Vagina (tissue), 2 donors: ENCODE data around the gene DHTKD1. TPM values are rescaled to one million over a fixed set of nuclear protein-coding genes. Genes with fewer than 3 reads are reported as not detected.
"Not testable (repeated sequence)": the region's sequence is repeated elsewhere in the genome, so short reads cannot be mapped to it uniquely, and the experiment has no call there.

Experiments used
- DNase-seq, 2 donors: peaks; one replicate each; pipeline ENCODE4 v3.0.0-alpha.2; 2017; ENCODE audit errors: extremely low spot score in 2 of 2
- H3K27ac ChIP-seq: fragments of 200-600 bp; sonication (generic); one replicate; pipeline ENCODE4 v1.5.1; 2019
- H3K27me3 ChIP-seq: fragments of 200-600 bp; sonication (generic); one replicate; pipeline ENCODE4 v1.5.1; 2019
- H3K36me3 ChIP-seq, 2 donors: fragments of 200-600 bp; sonication (generic); one replicate each; pipeline ENCODE4 v1.5.1; 2017 to 2019
- H3K4me1 ChIP-seq: fragments of 200-600 bp; sonication (generic); one replicate; pipeline ENCODE4 v1.5.1; 2019
- H3K4me3 ChIP-seq, 2 donors: fragments of 200-600 bp; sonication (generic); 1 replicate in 1 of 2; 2 replicates in 1 of 2; pipeline ENCODE4 v1.5.1; 2016 to 2019
- H3K9me3 ChIP-seq: fragments of 200-600 bp; sonication (generic); one replicate; pipeline ENCODE4 v1.5.1; 2019
- POLR2A ChIP-seq, 2 donors: fragments of 450-650 bp; IDR thresholded peaks; one replicate each; pipeline ENCODE4 v1.6.1; 2017; ENCODE audit warnings: antibody characterized with exemption in 2 of 2, mild to moderate bottlenecking in 2 of 2, moderate library complexity in 2 of 2
- POLR2AphosphoS5 ChIP-seq, 2 donors: sonication (generic); formaldehyde crosslinking; IDR thresholded peaks; one replicate each; pipeline ENCODE4 v1.9.0; 2017; ENCODE audit warnings: antibody characterized with exemption in 2 of 2, mild to moderate bottlenecking in 2 of 2, low read depth in 1 of 2; ENCODE audit not compliant: insufficient read depth in 1 of 2
- intact Hi-C: fragments of 100-400 bp; cut with DNase I; formaldehyde crosslinking; loops from one replicate; pipeline ENCODE4 v1.15.1; 2023
- total RNA-seq: library from RNA; depleted of rRNA; stranded (reverse); fragments of >200 nt; gene quantifications from one replicate; pipeline ENCODE4 v1.2.3, GENCODE V29; 2016
- TF ChIP-seq, protein P1 (sequence below), 3 experiments: fragments of 450-650 bp in 2 of 3; fragments of 200-600 bp in 1 of 3; sonication (generic) in 1 of 3; IDR thresholded peaks; one replicate each; pipeline ENCODE4 v1.5.1; 2017 to 2019; ENCODE audit warnings: antibody characterized with exemption in 3 of 3, mild to moderate bottlenecking in 2 of 3, moderate library complexity in 2 of 3

Gene DHTKD1
- total RNA-seq, 1 donor from 2014 or later = 13.3 TPM

DNA sequence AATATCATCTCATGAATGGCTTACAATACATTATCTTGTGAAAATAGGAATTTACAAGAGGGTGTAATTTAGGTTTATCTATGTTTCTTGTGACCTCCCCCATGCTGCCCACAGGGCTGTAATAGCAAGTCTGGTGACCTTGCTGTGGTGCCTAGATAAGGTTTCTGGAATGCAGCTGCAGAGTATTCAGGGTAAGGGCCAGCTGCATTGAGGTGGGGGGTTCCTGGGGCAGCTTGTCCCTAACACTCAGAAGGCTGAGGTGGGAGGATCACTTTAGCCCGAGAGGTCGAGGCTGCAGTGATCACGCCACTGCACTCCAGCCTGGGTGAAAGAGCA is 5.3 kb upstream of the DHTKD1 start:
- H3K36me3 ChIP-seq = no peaks in the 10 kb centered on the region
- H3K4me3 ChIP-seq = no peak overlapping the region
- no peaks in the 10 kb centered on the region for H3K9me3 ChIP-seq
- H3K27ac ChIP-seq = no peak overlapping the region
- H3K27me3 ChIP-seq = no peaks in the 10 kb centered on the region
- DNase-seq = no peak
- H3K4me1 ChIP-seq = peaks cover 4% of the 10 kb centered on the region
- TF ChIP-seq POLR2AphosphoS5 (IDR thresholded peaks at IDR 0.05; ENCODE audit: insufficient read depth in 1 of 2, low read depth in 1 of 2) (no peak), POLR2A (IDR thresholded peaks at IDR 0.05) (no peak)
- TF ChIP-seq, protein P1, sequence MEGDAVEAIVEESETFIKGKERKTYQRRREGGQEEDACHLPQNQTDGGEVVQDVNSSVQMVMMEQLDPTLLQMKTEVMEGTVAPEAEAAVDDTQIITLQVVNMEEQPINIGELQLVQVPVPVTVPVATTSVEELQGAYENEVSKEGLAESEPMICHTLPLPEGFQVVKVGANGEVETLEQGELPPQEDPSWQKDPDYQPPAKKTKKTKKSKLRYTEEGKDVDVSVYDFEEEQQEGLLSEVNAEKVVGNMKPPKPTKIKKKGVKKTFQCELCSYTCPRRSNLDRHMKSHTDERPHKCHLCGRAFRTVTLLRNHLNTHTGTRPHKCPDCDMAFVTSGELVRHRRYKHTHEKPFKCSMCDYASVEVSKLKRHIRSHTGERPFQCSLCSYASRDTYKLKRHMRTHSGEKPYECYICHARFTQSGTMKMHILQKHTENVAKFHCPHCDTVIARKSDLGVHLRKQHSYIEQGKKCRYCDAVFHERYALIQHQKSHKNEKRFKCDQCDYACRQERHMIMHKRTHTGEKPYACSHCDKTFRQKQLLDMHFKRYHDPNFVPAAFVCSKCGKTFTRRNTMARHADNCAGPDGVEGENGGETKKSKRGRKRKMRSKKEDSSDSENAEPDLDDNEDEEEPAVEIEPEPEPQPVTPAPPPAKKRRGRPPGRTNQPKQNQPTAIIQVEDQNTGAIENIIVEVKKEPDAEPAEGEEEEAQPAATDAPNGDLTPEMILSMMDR (IDR thresholded peaks at IDR 0.05) = no peak
- intact Hi-C loops = no loop called here

DNA sequence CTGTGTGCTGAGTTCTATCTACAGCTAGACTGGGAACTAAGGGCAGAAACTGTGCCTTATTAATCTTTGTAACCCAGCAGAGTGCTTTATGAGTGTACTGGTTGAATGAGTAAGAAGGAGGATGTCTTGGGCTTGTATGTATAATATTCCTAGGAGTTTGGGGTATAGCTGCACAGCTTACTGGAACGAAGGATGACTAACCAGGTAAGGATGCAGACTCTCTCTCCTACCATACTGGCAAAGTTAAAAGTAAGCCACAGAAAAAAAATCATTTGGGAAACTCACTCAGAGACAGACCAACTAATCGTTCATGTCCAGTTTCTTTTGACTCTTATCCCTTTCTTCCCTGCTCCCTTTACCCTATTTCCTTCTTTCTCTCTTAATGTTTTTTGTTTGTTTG is 1.4 kb upstream of the DHTKD1 start:
- H3K4me3 ChIP-seq = no peak overlapping the region
- H3K27me3 ChIP-seq = no peaks in the 10 kb centered on the region
- intact Hi-C loops = no loop called here
- DNase-seq = no peak
- H3K36me3 ChIP-seq = no peaks in the 10 kb centered on the region
- TF ChIP-seq POLR2AphosphoS5 (IDR thresholded peaks at IDR 0.05; ENCODE audit: insufficient read depth in 1 of 2, low read depth in 1 of 2) = no peak
- TF ChIP-seq, protein P1 (IDR thresholded peaks at IDR 0.05) = no peak
- H3K4me1 ChIP-seq = peaks cover 18% of the 10 kb centered on the region
- no peak overlapping the region for H3K27ac ChIP-seq
- H3K9me3 ChIP-seq = no peaks in the 10 kb centered on the region

DNA sequence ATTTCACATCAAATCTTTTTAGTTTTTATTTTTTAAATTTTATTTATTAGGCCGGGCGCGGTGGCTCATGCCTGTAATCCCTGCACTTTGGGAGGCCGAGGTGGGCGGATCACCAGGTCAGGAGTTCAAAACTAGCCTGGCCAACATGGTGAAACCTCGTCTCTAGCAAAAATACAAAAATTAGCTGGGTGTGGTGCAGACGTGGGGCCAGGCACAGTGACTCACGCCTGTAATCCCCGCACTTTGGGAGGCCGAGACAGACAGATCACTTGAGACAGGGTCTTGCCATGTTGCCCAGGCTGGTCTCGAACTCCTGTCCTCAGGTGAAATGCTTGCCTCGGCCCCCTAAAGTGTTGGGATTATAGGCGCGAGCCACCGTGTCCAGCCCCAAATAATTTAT is 2.7 kb downstream of the DHTKD1 start:
- intact Hi-C loops = not testable (repeated sequence)

DNA sequence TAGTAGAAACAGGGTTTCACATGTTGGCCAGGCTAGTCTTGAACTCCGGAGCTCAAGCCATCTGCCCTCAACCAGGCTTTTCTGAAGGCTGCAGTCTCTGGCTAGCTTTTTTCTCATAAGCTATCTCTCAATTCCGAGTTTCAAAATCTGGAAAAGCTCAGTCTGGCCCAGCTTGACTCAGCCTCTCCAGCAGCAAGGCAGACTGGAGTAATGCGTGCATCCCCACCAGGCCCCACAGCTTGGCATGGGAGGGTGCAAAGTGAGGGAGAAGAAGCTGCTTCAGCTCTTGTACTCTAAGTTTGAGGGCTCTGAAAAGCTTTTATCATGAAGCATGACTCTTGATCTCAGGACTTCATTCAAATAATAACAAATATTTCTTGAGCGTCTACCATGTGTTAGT is 4.8 kb downstream of the DHTKD1 start:
- no peaks in the 10 kb centered on the region for H3K9me3 ChIP-seq
- no peak overlapping the region for H3K4me3 ChIP-seq
- TF ChIP-seq POLR2A (IDR thresholded peaks at IDR 0.05) = no peak
- TF ChIP-seq, protein P1 (IDR thresholded peaks at IDR 0.05) = no peak
- no peak for TF ChIP-seq POLR2AphosphoS5 (IDR thresholded peaks at IDR 0.05; ENCODE audit: insufficient read depth in 1 of 2, low read depth in 1 of 2)
- no peak for DNase-seq
- intact Hi-C loops = no loop called here
- no peaks in the 10 kb centered on the region for H3K36me3 ChIP-seq
- H3K27ac ChIP-seq = no peak overlapping the region
- peaks cover 14% of the 10 kb centered on the region for H3K4me1 ChIP-seq
- no peaks in the 10 kb centered on the region for H3K27me3 ChIP-seq

More for the DNA sequence above, 2.7 kb downstream of the DHTKD1 start:
- DNase-seq, H3K27ac ChIP-seq, H3K27me3 ChIP-seq, H3K4me3 ChIP-seq, H3K9me3 ChIP-seq, H3K36me3 ChIP-seq: not testable (repeated sequence)
- H3K4me1 ChIP-seq = peaks cover 18% of the 10 kb centered on the region

DNA sequence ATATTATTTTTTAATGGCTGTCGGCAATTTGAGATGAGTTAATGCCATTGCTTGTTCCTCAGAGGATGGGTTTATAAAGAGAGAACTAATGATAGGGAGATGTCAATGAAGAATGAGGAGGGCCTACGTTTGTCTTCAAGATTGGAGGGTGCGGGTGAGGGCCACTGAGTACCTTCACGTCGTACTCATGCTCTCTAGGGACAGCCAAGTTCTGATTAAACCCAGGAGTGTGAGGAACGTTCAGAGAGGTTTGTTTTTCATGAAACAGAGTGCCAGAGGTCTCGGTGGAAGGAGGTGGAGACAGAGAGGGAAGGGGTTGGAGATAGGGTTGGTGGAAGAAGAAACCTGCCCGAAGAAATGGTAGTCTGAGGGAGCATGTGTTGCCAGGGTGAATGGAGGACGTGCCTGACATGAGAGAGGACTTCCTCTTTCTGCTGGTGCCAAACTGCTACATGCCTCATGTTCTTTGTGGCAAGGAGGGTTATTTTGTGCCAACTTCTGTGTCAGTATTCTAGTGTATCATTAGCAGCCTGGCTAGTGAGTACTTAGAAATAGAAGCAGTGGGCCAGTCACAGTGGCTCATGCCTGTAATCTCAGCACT is 8.9 kb downstream of the DHTKD1 start:
- no peaks in the 10 kb centered on the region for H3K4me1 ChIP-seq
- H3K36me3 ChIP-seq = no peaks in the 10 kb centered on the region
- no peaks in the 10 kb centered on the region for H3K9me3 ChIP-seq
- TF ChIP-seq POLR2A (IDR thresholded peaks at IDR 0.05) (no peak), POLR2AphosphoS5 (IDR thresholded peaks at IDR 0.05; ENCODE audit: insufficient read depth in 1 of 2, low read depth in 1 of 2) (no peak)
- TF ChIP-seq, protein P1 (IDR thresholded peaks at IDR 0.05) = no peak
- no peak overlapping the region for H3K27ac ChIP-seq
- no peak overlapping the region for H3K4me3 ChIP-seq
- H3K27me3 ChIP-seq = no peaks in the 10 kb centered on the region
- no peak for DNase-seq
- intact Hi-C loops = no loop called here
